ENCODE measurements around the gene MBLAC1. TPM values are rescaled to one million over a fixed set of nuclear protein-coding genes. Genes with fewer than 3 reads are reported as not detected.

Gene MBLAC1
- total and polyA plus RNA-seq, 9 of the 15 experiments (the other 6 are each of a cell fraction or from before 2014, with no cell fraction given) = 0.03 to 3.1 (median 0.52) TPM

- TF ChIP-seq TCF15 (CRISPR knock-in tag; IDR thresholded peaks at IDR 0.05) (no peak), FIP1L1 (IDR thresholded peaks at IDR 0.05; ENCODE audit: low read depth, low read length, poor library complexity, severe bottlenecking) (peak; percentile 24), BHLHE40 (IDR thresholded peaks at IDR 0.05; ENCODE audit: low read length) (peak; percentile 99), THRAP3 (IDR thresholded peaks at IDR 0.05; ENCODE audit: borderline replicate concordance) (no peak), STAT6 (CRISPR knock-in tag; IDR thresholded peaks at IDR 0.05) (no peak), ZNF263 (CRISPR knock-in tag; IDR thresholded peaks at IDR 0.05; ENCODE audit: borderline replicate concordance) (0 out of 2 replicates have a peak, but pooled peaks have one; percentile 10), MEF2A (IDR thresholded peaks at IDR 0.05; ENCODE audit: control insufficient read depth, low read depth, low read length) (no peak), RBBP5 (IDR thresholded peaks at IDR 0.05; ENCODE audit: borderline replicate concordance, insufficient read depth, low read length, poor library complexity, severe bottlenecking) (peak; percentile 20), CBX2 (IDR thresholded peaks at IDR 0.05; ENCODE audit: insufficient read depth, low read length, poor library complexity, severe bottlenecking) (no peak), SMARCC2 (IDR thresholded peaks at IDR 0.05; ENCODE audit: low read depth) (no peak), ARID2 (IDR thresholded peaks at IDR 0.05) (no peak), RAD21 (CRISPR knock-in tag; conservative IDR thresholded peaks at IDR 0.05 in 1 of 2, IDR thresholded peaks at IDR 0.05 in 1 of 2) (no peak), ERF (CRISPR knock-in tag; IDR thresholded peaks at IDR 0.05) (no peak; the same call in 1 of the 2 replicates), ATF7 (IDR thresholded peaks at IDR 0.05) (peak; percentile 92), ZNF445 (CRISPR knock-in tag; IDR thresholded peaks at IDR 0.05; ENCODE audit: low read depth) (peak; percentile 63; the same call in 1 of the 2 replicates), NR4A1 (CRISPR knock-in tag; IDR thresholded peaks at IDR 0.05) (no peak), NR4A1 (tag; IDR thresholded peaks at IDR 0.05) (no peak), XRCC5 (IDR thresholded peaks at IDR 0.05; ENCODE audit: low read depth, low read length) (no peak), GTF2F1 (IDR thresholded peaks at IDR 0.05; ENCODE audit: low read depth, low read length) (no peak), ZNF12 (CRISPR knock-in tag; IDR thresholded peaks at IDR 0.05) (no peak)
- TF ChIP-seq, protein P1, sequence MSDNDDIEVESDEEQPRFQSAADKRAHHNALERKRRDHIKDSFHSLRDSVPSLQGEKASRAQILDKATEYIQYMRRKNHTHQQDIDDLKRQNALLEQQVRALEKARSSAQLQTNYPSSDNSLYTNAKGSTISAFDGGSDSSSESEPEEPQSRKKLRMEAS (CRISPR knock-in tag; IDR thresholded peaks at IDR 0.05) = peak; percentile 92
- TF ChIP-seq, protein P2, sequence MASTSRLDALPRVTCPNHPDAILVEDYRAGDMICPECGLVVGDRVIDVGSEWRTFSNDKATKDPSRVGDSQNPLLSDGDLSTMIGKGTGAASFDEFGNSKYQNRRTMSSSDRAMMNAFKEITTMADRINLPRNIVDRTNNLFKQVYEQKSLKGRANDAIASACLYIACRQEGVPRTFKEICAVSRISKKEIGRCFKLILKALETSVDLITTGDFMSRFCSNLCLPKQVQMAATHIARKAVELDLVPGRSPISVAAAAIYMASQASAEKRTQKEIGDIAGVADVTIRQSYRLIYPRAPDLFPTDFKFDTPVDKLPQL (IDR thresholded peaks at IDR 0.05; ENCODE audit: extremely low read depth, insufficient read length) = no peak
- TF ChIP-seq, protein P3, sequence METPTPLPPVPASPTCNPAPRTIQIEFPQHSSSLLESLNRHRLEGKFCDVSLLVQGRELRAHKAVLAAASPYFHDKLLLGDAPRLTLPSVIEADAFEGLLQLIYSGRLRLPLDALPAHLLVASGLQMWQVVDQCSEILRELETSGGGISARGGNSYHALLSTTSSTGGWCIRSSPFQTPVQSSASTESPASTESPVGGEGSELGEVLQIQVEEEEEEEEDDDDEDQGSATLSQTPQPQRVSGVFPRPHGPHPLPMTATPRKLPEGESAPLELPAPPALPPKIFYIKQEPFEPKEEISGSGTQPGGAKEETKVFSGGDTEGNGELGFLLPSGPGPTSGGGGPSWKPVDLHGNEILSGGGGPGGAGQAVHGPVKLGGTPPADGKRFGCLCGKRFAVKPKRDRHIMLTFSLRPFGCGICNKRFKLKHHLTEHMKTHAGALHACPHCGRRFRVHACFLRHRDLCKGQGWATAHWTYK (CRISPR knock-in tag; IDR thresholded peaks at IDR 0.05) = peak; percentile 18
Measured at GRCh38 chr7:100148559-100149328, 22.0 kb downstream of the MBLAC1 start, which contains the start of gene LAMTOR4 (continued).
